ENCODE results near the gene PPP1R12B.
A peak's percentile ranks its signal among the peaks of the same experiment; 100 is the strongest.

Gene PPP1R12B

GRCh38 chr1:202348509-202349205, at the start of gene PPP1R12B:
Gene PPP1R12B, plus strand, starts transcription at chr1:202348699. Its CDS starts 153 bp downstream, at chr1:202348852.
- peak; percentile 90 for DNase-seq (ENCODE audit: low spot score)

- no peak for DNase-seq (ENCODE audit: low spot score)
Measured at GRCh38 chr1:202302166-202302565, 46.3 kb upstream of the PPP1R12B start.

- no peak for DNase-seq (ENCODE audit: low spot score)
Measured at GRCh38 chr1:202304375-202304774, 44.1 kb upstream of the PPP1R12B start.

- DNase-seq (ENCODE audit: low spot score), result no peak
Measured at GRCh38 chr1:202305168-202305567, 43.3 kb upstream of the PPP1R12B start.

GRCh38 chr1:202306535-202307345, 41.8 kb upstream of the PPP1R12B start:
- no peak for DNase-seq (ENCODE audit: low spot score)

GRCh38 chr1:202310071-202310725, 38.3 kb upstream of the PPP1R12B start:
- DNase-seq (ENCODE audit: low spot score), result no peak

- DNase-seq (ENCODE audit: low spot score), result no peak
Measured at GRCh38 chr1:202310746-202311145, 37.8 kb upstream of the PPP1R12B start.

- no peak for DNase-seq (ENCODE audit: low spot score)
Measured at GRCh38 chr1:202311875-202312635, 36.4 kb upstream of the PPP1R12B start.

GRCh38 chr1:202315576-202316168, 32.8 kb upstream of the PPP1R12B start:
- DNase-seq (ENCODE audit: low spot score), result peak; percentile 89

- DNase-seq (ENCODE audit: low spot score), result no peak
Measured at GRCh38 chr1:202316186-202316585, 32.3 kb upstream of the PPP1R12B start.

GRCh38 chr1:202317941-202318925, 30.3 kb upstream of the PPP1R12B start:
- no peak for DNase-seq (ENCODE audit: low spot score)

- no peak for DNase-seq (ENCODE audit: low spot score)
Measured at GRCh38 chr1:202319381-202320080, 29.0 kb upstream of the PPP1R12B start.

- DNase-seq (ENCODE audit: low spot score), result no peak
Measured at GRCh38 chr1:202320081-202320405, 28.5 kb upstream of the PPP1R12B start.

- DNase-seq (ENCODE audit: low spot score), result no peak
Measured at GRCh38 chr1:202323731-202324130, 24.8 kb upstream of the PPP1R12B start.

- DNase-seq (ENCODE audit: low spot score), result no peak
Measured at GRCh38 chr1:202324646-202325045, 23.9 kb upstream of the PPP1R12B start.

- DNase-seq (ENCODE audit: low spot score), result no peak
Measured at GRCh38 chr1:202329891-202330290, 18.6 kb upstream of the PPP1R12B start.

- DNase-seq (ENCODE audit: low spot score), result no peak
Measured at GRCh38 chr1:202333861-202334260, 14.6 kb upstream of the PPP1R12B start.

GRCh38 chr1:202343652-202344349, 4.7 kb upstream of the PPP1R12B start:
- DNase-seq (ENCODE audit: low spot score), result no peak

GRCh38 chr1:202348005-202348508, 442 bp upstream of the PPP1R12B start:
- no peak for DNase-seq (ENCODE audit: low spot score)
